Upper lobe of left lung (tissue), 4 donors: Measurements from ENCODE around the gene RTTN.

Experiments used
- CTCF ChIP-seq, 6 experiments: fragments of 450-650 bp in 4 of 6; fragments of 200-600 bp in 2 of 6; sonication (generic) in 2 of 6; IDR thresholded peaks; one replicate each; pipeline ENCODE4 v1.5.1; 2016 to 2019; ENCODE audit warnings: antibody characterized with exemption in 6 of 6
- EP300 ChIP-seq, 4 donors: sonication (generic); formaldehyde crosslinking; IDR thresholded peaks; one replicate each; pipeline ENCODE4 v1.5.1; 2017; ENCODE audit warnings: antibody characterized with exemption in 4 of 4, control low read depth in 2 of 4
- POLR2A ChIP-seq, 4 donors: fragments of 450-650 bp; IDR thresholded peaks; one replicate each; pipeline ENCODE4 v1.5.1; 2016 to 2017; ENCODE audit warnings: antibody characterized with exemption in 4 of 4, mild to moderate bottlenecking in 2 of 4
- POLR2AphosphoS5 ChIP-seq, 2 donors: sonication (generic); formaldehyde crosslinking; IDR thresholded peaks; one replicate each; pipeline ENCODE4 v1.5.1; 2017; ENCODE audit warnings: antibody characterized with exemption in 2 of 2

- TF ChIP-seq CTCF (IDR thresholded peaks at IDR 0.05) (peak; percentile 52 to 80 (median 70)), EP300 (IDR thresholded peaks at IDR 0.05) (no peak), POLR2A (IDR thresholded peaks at IDR 0.05) (no peak), POLR2AphosphoS5 (IDR thresholded peaks at IDR 0.05) (no peak)
Measured at GRCh38 chr18:70195852-70196434, 9.5 kb downstream of the RTTN start.
